Gastroesophageal sphincter (tissue), 3 donors: Measurements from ENCODE around the gene MCC.

Experiments
- EP300 ChIP-seq: sonication (generic); formaldehyde crosslinking; IDR thresholded peaks from one replicate; pipeline ENCODE4 v1.6.1; 2017; ENCODE audit warnings: antibody characterized with exemption, mild to moderate bottlenecking
- POLR2A ChIP-seq, 2 donors: fragments of 450-650 bp; IDR thresholded peaks; one replicate each; pipeline ENCODE4 v1.6.1; 2017; ENCODE audit warnings: antibody characterized with exemption in 2 of 2, mild to moderate bottlenecking in 2 of 2, moderate library complexity in 1 of 2
- TF ChIP-seq, protein P1 (sequence below), 4 experiments: fragments of 200-600 bp in 2 of 4; fragments of 450-650 bp in 2 of 4; sonication (generic) in 1 of 4; IDR thresholded peaks; one replicate each; pipeline ENCODE4 v1.5.1; 2017 to 2019; ENCODE audit warnings: antibody characterized with exemption in 4 of 4, mild to moderate bottlenecking in 2 of 4, moderate library complexity in 2 of 4

DNA sequence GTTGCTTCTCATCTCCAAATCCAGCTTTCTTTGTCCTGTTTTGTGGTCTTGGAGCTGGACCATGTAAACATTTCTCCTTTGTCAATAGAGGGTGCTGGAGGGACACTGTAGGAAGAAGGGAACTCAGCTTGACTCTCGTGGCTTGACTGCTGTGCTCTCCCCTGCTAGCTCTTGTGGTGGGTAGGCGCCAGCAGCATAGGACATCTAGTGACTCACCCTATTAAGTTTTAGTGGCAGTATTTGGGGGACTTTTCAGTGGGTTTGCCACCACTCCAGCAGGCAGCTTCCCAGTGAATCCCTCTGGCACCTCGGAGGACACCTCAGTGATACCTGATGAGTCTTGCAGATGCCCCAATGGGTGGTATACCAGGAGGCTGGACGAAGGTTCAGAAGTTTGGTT is 151.3 kb downstream of the MCC start:
- TF ChIP-seq, protein P1, sequence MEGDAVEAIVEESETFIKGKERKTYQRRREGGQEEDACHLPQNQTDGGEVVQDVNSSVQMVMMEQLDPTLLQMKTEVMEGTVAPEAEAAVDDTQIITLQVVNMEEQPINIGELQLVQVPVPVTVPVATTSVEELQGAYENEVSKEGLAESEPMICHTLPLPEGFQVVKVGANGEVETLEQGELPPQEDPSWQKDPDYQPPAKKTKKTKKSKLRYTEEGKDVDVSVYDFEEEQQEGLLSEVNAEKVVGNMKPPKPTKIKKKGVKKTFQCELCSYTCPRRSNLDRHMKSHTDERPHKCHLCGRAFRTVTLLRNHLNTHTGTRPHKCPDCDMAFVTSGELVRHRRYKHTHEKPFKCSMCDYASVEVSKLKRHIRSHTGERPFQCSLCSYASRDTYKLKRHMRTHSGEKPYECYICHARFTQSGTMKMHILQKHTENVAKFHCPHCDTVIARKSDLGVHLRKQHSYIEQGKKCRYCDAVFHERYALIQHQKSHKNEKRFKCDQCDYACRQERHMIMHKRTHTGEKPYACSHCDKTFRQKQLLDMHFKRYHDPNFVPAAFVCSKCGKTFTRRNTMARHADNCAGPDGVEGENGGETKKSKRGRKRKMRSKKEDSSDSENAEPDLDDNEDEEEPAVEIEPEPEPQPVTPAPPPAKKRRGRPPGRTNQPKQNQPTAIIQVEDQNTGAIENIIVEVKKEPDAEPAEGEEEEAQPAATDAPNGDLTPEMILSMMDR (IDR thresholded peaks at IDR 0.05): peak in 2 of 4 experiments; percentile 10 to 29
- TF ChIP-seq POLR2A (IDR thresholded peaks at IDR 0.05) (no peak), EP300 (no peak)
